ENCODE results near the gene SLC44A4. TPM values are rescaled to one million over a fixed set of nuclear protein-coding genes. Genes with fewer than 3 reads are reported as not detected.
"Not testable (repeated sequence)": the region's sequence is repeated elsewhere in the genome, so short reads cannot be mapped to it uniquely, and the experiment has no call there.

Gene SLC44A4
- total and polyA plus RNA-seq, 4 experiments from 2014 or later: 0.11 TPM; not detected in 3

GRCh38 chr6:31907158-31907813 lies 28.5 kb upstream of the SLC44A4 start:
- Histone ChIP-seq H3K36me3 (ENCODE audit: insufficient read depth, low read length) (no peaks in the 10 kb centered on the region), H3K4me3 (ENCODE audit: low read length in 2 of 2) (no peak overlapping the region), H3K27ac (ENCODE audit: low read depth, low read length) (no peak overlapping the region), H3K9me3 (ENCODE audit: control insufficient read depth in 1 of 2, low read length in 2 of 2) (no peaks in the 10 kb centered on the region), H3K27me3 (ENCODE audit: insufficient read depth, low read length) (no peaks in the 10 kb centered on the region), H3K4me1 (ENCODE audit: insufficient read depth, low read length) (peaks cover 7% of the 10 kb centered on the region)
- Mint-ChIP-seq H3K4me3 (no peak overlapping the region), H3K36me3 (no peaks in the 10 kb centered on the region), H3K27me3 (peaks cover 0 to 10% of the 10 kb centered on the region in 2 donors), H3K27ac (no peak overlapping the region), H3K4me1 (peaks cover 7 to 10% (median 8%) of the 10 kb centered on the region in 4 donors), H3K9me3 (peaks cover 0 to under 1% (median 0%) of the 10 kb centered on the region in 8 donors)
- intact Hi-C loops (cut with micrococcal nuclease): no loop called here
- POLR2A ChIA-PET (ENCODE audit: partially characterized antibody): interaction anchor here (0.7 kb wide), 1 partner anchor 12 kb away, joined by 3 read pairs; no protein-coding TSS in a partner anchor
- CTCF ChIA-PET (ENCODE audit: partially characterized antibody): interaction anchor here (0.7 kb wide), 1 partner anchor 1444 kb away, joined by 4 read pairs; no protein-coding TSS in a partner anchor
- no peak for DNase-seq

GRCh38 chr6:31906727-31907126 lies 27.9 kb upstream of the SLC44A4 start:
- H3K36me3 ChIP-seq (ENCODE audit: insufficient read depth, low read length); H3K27me3 ChIP-seq (ENCODE audit: insufficient read depth, low read length); H3K27ac ChIP-seq (ENCODE audit: low read depth, low read length); H3K9me3 Mint-ChIP-seq; H3K27me3 Mint-ChIP-seq; DNase-seq; H3K36me3 Mint-ChIP-seq; H3K4me3 Mint-ChIP-seq; H3K9me3 ChIP-seq (ENCODE audit: control insufficient read depth in 1 of 2, low read length in 2 of 2); intact Hi-C loops (cut with micrococcal nuclease); H3K4me1 ChIP-seq (ENCODE audit: insufficient read depth, low read length); H3K27ac Mint-ChIP-seq; H3K4me3 ChIP-seq (ENCODE audit: low read length in 2 of 2): not testable (repeated sequence)
- POLR2A ChIA-PET (ENCODE audit: partially characterized antibody): interaction anchor here (0.7 kb wide), 1 partner anchor 13 kb away, joined by 3 read pairs; no protein-coding TSS in a partner anchor
- CTCF ChIA-PET (ENCODE audit: partially characterized antibody): interaction anchor here (0.7 kb wide), 1 partner anchor 1444 kb away, joined by 4 read pairs; no protein-coding TSS in a partner anchor
- peaks cover 7 to 11% (median 8%) of the 10 kb centered on the region in 4 donors for H3K4me1 Mint-ChIP-seq

GRCh38 chr6:31906122-31906521 lies 27.3 kb upstream of the SLC44A4 start:
- Histone ChIP-seq H3K36me3 (ENCODE audit: insufficient read depth, low read length) (no peaks in the 10 kb centered on the region), H3K9me3 (ENCODE audit: control insufficient read depth in 1 of 2, low read length in 2 of 2) (no peaks in the 10 kb centered on the region), H3K27ac (ENCODE audit: low read depth, low read length) (no peak overlapping the region), H3K27me3 (ENCODE audit: insufficient read depth, low read length) (no peaks in the 10 kb centered on the region), H3K4me1 (ENCODE audit: insufficient read depth, low read length) (peaks cover 10% of the 10 kb centered on the region), H3K4me3 (ENCODE audit: low read length in 2 of 2) (no peak overlapping the region)
- intact Hi-C loops (cut with micrococcal nuclease): no loop called here
- peak overlapping the region in 1 of 7 donors; percentile 46 for H3K27ac Mint-ChIP-seq
- POLR2A ChIA-PET (ENCODE audit: partially characterized antibody): no interaction called here
- no peak for DNase-seq
- H3K36me3 Mint-ChIP-seq: peaks cover 0 to 1% of the 10 kb centered on the region in 2 donors
- no peaks in the 10 kb centered on the region for H3K9me3 Mint-ChIP-seq
- H3K27me3 Mint-ChIP-seq: peaks cover 0 to 6% of the 10 kb centered on the region in 2 donors
- no peak overlapping the region for H3K4me3 Mint-ChIP-seq
- CTCF ChIA-PET (ENCODE audit: partially characterized antibody): no interaction called here
- H3K4me1 Mint-ChIP-seq: peaks cover 7 to 12% (median 9%) of the 10 kb centered on the region in 4 donors

DNA sequence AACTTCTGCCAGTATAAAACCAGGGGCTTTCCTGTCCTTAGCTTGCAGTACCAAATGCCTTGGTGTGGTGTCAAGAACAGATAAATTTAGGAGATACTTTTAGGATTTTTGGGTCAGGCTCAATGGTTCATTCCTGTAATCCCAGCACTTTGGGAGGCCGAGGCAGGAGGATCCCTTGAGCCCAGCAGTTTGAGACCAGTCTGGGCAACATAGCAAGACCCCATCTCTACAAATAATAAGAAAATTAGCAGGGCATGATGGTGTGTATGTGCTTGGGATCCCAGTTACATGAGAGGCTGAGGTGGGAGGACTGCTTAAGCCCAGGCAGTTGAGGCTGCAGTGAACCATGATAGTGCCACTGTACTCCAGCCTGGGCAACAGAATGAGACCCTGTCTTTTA lies 26.2 kb upstream of the SLC44A4 start:
- Mint-ChIP-seq H3K36me3 (peaks cover 0 to 1% of the 10 kb centered on the region in 2 donors), H3K9me3 (no peaks in the 10 kb centered on the region), H3K27me3 (peaks cover 0 to 6% of the 10 kb centered on the region in 2 donors), H3K27ac (no peak overlapping the region), H3K4me3 (no peak overlapping the region), H3K4me1 (peaks cover 7 to 13% (median 9%) of the 10 kb centered on the region in 4 donors)
- Histone ChIP-seq H3K4me3 (ENCODE audit: low read length in 2 of 2) (no peak overlapping the region), H3K4me1 (ENCODE audit: insufficient read depth, low read length) (peaks cover 14% of the 10 kb centered on the region), H3K36me3 (ENCODE audit: insufficient read depth, low read length) (no peaks in the 10 kb centered on the region), H3K27me3 (ENCODE audit: insufficient read depth, low read length) (no peaks in the 10 kb centered on the region), H3K9me3 (ENCODE audit: control insufficient read depth in 1 of 2, low read length in 2 of 2) (no peaks in the 10 kb centered on the region), H3K27ac (ENCODE audit: low read depth, low read length) (no peak overlapping the region)
- ChIA-PET POLR2A (ENCODE audit: partially characterized antibody) (no interaction called here), CTCF (ENCODE audit: partially characterized antibody) (interaction anchor here (0.5 kb wide), 1 partner anchor 36 kb away, joined by 4 read pairs; no protein-coding TSS in a partner anchor)
- DNase-seq: no peak
- intact Hi-C loops (cut with micrococcal nuclease): no loop called here

GRCh38 chr6:31903957-31904356 lies 25.2 kb upstream of the SLC44A4 start:
- no peaks in the 10 kb centered on the region for H3K36me3 ChIP-seq (ENCODE audit: insufficient read depth, low read length)
- H3K4me1 Mint-ChIP-seq: peaks cover 11 to 24% (median 16%) of the 10 kb centered on the region in 4 donors
- H3K27ac ChIP-seq (ENCODE audit: low read depth, low read length): no peak overlapping the region
- ChIA-PET POLR2A (ENCODE audit: partially characterized antibody) (interaction anchor here (0.7 kb wide), 1 partner anchor 68 kb away, joined by 3 read pairs; a partner anchor contains a TSS), CTCF (ENCODE audit: partially characterized antibody) (interaction anchor here (1.0 kb wide), 1 partner anchor 48 kb away, joined by 5 read pairs; no protein-coding TSS in a partner anchor)
- intact Hi-C loops (cut with micrococcal nuclease): no loop called here
- DNase-seq: no peak
- peak overlapping the region in 2 of 8 donors; percentile 24 to 35 for H3K4me3 Mint-ChIP-seq
- no peaks in the 10 kb centered on the region for H3K9me3 ChIP-seq (ENCODE audit: control insufficient read depth in 1 of 2, low read length in 2 of 2)
- no peak overlapping the region for H3K4me3 ChIP-seq (ENCODE audit: low read length in 2 of 2)
- H3K27me3 Mint-ChIP-seq: peaks cover 0 to 5% of the 10 kb centered on the region in 2 donors
- H3K27ac Mint-ChIP-seq: peak overlapping the region in 3 of 7 donors; percentile 4 to 71 (median 36)
- H3K27me3 ChIP-seq (ENCODE audit: insufficient read depth, low read length): no peaks in the 10 kb centered on the region
- no peaks in the 10 kb centered on the region for H3K9me3 Mint-ChIP-seq
- H3K36me3 Mint-ChIP-seq: peaks cover 0 to 1% of the 10 kb centered on the region in 2 donors
- peaks cover 24% of the 10 kb centered on the region for H3K4me1 ChIP-seq (ENCODE audit: insufficient read depth, low read length)

- Mint-ChIP-seq H3K27ac (peak within 1 kb of the TSS; percentile 71 to 95 (median 89)), H3K9me3 (no peaks in the 10 kb centered on the region), H3K36me3 (peaks cover 0 to 11% of the 10 kb centered on the region in 2 donors), H3K4me1 (peaks cover 17 to 36% (median 27%) of the 10 kb centered on the region in 4 donors), H3K4me3 (peak within 1 kb of the TSS; percentile 78 to 92 (median 90)), H3K27me3 (peaks cover 0 to 1% of the 10 kb centered on the region in 2 donors)
- POLR2A ChIA-PET (ENCODE audit: partially characterized antibody): interaction anchor here (0.6 to 2.3 kb wide), 17 partner anchors 12 to 280 kb away, joined by 3 to 17 read pairs (median 4); partner anchors contain the start of genes ABHD16A, C6orf47, DXO and LSM2
- H3K27ac ChIP-seq (ENCODE audit: low read depth, low read length): peak within 1 kb of the TSS; percentile 58
- H3K4me3 ChIP-seq (ENCODE audit: low read length in 2 of 2): peak within 1 kb of the TSS; percentile 49 to 78
- intact Hi-C loops (cut with micrococcal nuclease): no loop called here
- H3K27me3 ChIP-seq (ENCODE audit: insufficient read depth, low read length): no peaks in the 10 kb centered on the region
- peaks cover 30% of the 10 kb centered on the region for H3K4me1 ChIP-seq (ENCODE audit: insufficient read depth, low read length)
- CTCF ChIA-PET (ENCODE audit: partially characterized antibody): interaction anchor here (0.8 kb wide), 1 partner anchor 17 kb away, joined by 3 read pairs; no protein-coding TSS in a partner anchor
- peak; percentile 83 to 87 (median 86) for DNase-seq
- no peaks in the 10 kb centered on the region for H3K9me3 ChIP-seq (ENCODE audit: control insufficient read depth in 1 of 2, low read length in 2 of 2)
- no peaks in the 10 kb centered on the region for H3K36me3 ChIP-seq (ENCODE audit: insufficient read depth, low read length)
These were observed 23.3 kb upstream of the SLC44A4 start, which contains the start of gene ZBTB12 for GRCh38 chr6:31901953-31902643. TSS of gene ZBTB12 (minus strand) at chr6:31902086. CDS start at chr6:31901305, 781 bp downstream.
